ENCODE results near the gene TNNC1. TPM values are rescaled to one million over a fixed set of nuclear protein-coding genes. Genes with fewer than 3 reads are reported as not detected.
A peak's percentile ranks its signal among the peaks of the same experiment; 100 is the strongest.

Gene TNNC1
- total and polyA plus RNA-seq, 2 of the 13 experiments (the other 11 are each of a cell fraction or from before 2014, with no cell fraction given): 11.8 to 36.4 TPM

- TF ChIP-seq NONO (IDR thresholded peaks at IDR 0.05): no peak
- TF ChIP-seq NONO (CRISPR knock-in tag; conservative IDR thresholded peaks at IDR 0.05): peak; percentile 72; the same call in 1 of the 2 replicates
- 0 out of 2 replicates have a peak, but pooled peaks have one; percentile 52 for TF ChIP-seq TRAFD1 (CRISPR knock-in tag; IDR thresholded peaks at IDR 0.05; ENCODE audit: borderline replicate concordance)
- peak; percentile 30; the same call in 1 of the 2 replicates for TF ChIP-seq MIER2 (CRISPR knock-in tag; IDR thresholded peaks at IDR 0.05)
- no peak for TF ChIP-seq THAP8 (CRISPR knock-in tag; IDR thresholded peaks at IDR 0.05; ENCODE audit: borderline replicate concordance)
- no peak for TF ChIP-seq ZNF235 (CRISPR knock-in tag; IDR thresholded peaks at IDR 0.05; ENCODE audit: borderline replicate concordance)
- peak; percentile 98 for TF ChIP-seq PAXIP1 (CRISPR knock-in tag; conservative IDR thresholded peaks at IDR 0.05)
- TF ChIP-seq ARID3A (IDR thresholded peaks at IDR 0.05; ENCODE audit: low read depth, low read length): no peak
- TF ChIP-seq HMG20A (CRISPR knock-in tag; IDR thresholded peaks at IDR 0.05; ENCODE audit: borderline replicate concordance): peak; percentile 78; the same call in 1 of the 2 replicates
- TF ChIP-seq SKIL (CRISPR knock-in tag; IDR thresholded peaks at IDR 0.05; ENCODE audit: borderline replicate concordance): peak; percentile 93
- peak; percentile 94 for TF ChIP-seq MIER3 (CRISPR knock-in tag; IDR thresholded peaks at IDR 0.05; ENCODE audit: borderline replicate concordance)
- TF ChIP-seq ZNF10 (CRISPR knock-in tag; IDR thresholded peaks at IDR 0.05; ENCODE audit: borderline replicate concordance, low read depth): no peak
- no peak for TF ChIP-seq CCAR2 (optimal IDR thresholded peaks at IDR 0.05; ENCODE audit: low read depth, low read length)
- peak; percentile 83 for TF ChIP-seq HDAC2 (CRISPR knock-in tag; IDR thresholded peaks at IDR 0.05)
- no peak for TF ChIP-seq ZNF383 (CRISPR knock-in tag; IDR thresholded peaks at IDR 0.05; ENCODE audit: borderline replicate concordance)
- TF ChIP-seq DMTF1 (CRISPR knock-in tag; IDR thresholded peaks at IDR 0.05): no peak
Observed at GRCh38 chr3:52429779-52430415, 23.9 kb downstream of the TNNC1 start (continued).

All from HepG2 (cell line).